Upper lobe of left lung (tissue), 4 donors: Measurements from ENCODE around the gene DDIAS.

Experiments used
- CTCF ChIP-seq, 6 experiments: fragments of 450-650 bp in 4 of 6; fragments of 200-600 bp in 2 of 6; sonication (generic) in 2 of 6; IDR thresholded peaks; one replicate each; pipeline ENCODE4 v1.5.1; 2016 to 2019; ENCODE audit warnings: antibody characterized with exemption in 6 of 6
- POLR2A ChIP-seq, 4 donors: fragments of 450-650 bp; IDR thresholded peaks; one replicate each; pipeline ENCODE4 v1.5.1; 2016 to 2017; ENCODE audit warnings: antibody characterized with exemption in 4 of 4, mild to moderate bottlenecking in 2 of 4
- POLR2AphosphoS5 ChIP-seq, 2 donors: sonication (generic); formaldehyde crosslinking; IDR thresholded peaks; one replicate each; pipeline ENCODE4 v1.5.1; 2017; ENCODE audit warnings: antibody characterized with exemption in 2 of 2

DNA sequence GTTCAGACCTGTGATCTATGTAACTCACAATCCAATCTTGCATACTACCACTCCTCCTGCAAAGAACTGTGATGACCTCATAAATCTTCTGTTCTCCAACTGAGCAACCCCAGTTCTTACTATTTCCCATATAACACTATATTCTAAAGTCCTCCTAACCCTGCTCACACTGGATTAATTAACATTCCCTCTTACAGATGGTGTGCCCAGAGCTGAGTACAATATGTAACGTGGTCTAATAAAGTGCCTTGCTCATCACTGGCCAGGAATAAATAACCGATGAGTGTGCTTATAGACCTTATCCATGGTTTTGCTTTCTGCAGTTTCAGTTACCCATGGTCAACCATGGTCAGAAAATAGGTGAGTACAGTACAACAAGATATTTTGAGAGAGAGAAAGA is 29.9 kb upstream of the DDIAS start:
- no peak for TF ChIP-seq CTCF (IDR thresholded peaks at IDR 0.05)
- no peak for TF ChIP-seq POLR2A (IDR thresholded peaks at IDR 0.05)
- TF ChIP-seq POLR2AphosphoS5 (IDR thresholded peaks at IDR 0.05): no peak
